Ovary (tissue), 9 donors: ENCODE measurements around the gene CYP4B1. TPM values are rescaled to one million over a fixed set of nuclear protein-coding genes. Genes with fewer than 3 reads are reported as not detected.

Experiments used
- DNase-seq, 5 donors: peaks; one replicate each; pipeline ENCODE4 v3.0.0-alpha.2; 2019 to 2020
- H3K27ac ChIP-seq, 2 donors: fragments of 200-600 bp; one replicate each; pipeline versions ENCODE4 v1.5.1 to v1.8.0; 2019 to 2022
- H3K27me3 ChIP-seq: fragments of 200-600 bp; one replicate; pipeline ENCODE4 v1.8.0; 2022
- H3K36me3 ChIP-seq: fragments of 200-600 bp; sonication (generic); one replicate; pipeline ENCODE4 v1.5.1; 2019
- H3K4me1 ChIP-seq: one replicate; pipeline ENCODE4 v1.8.1; 2013; ENCODE audit warnings: mild to moderate bottlenecking, moderate library complexity; ENCODE audit not compliant: insufficient read depth
- H3K4me3 ChIP-seq: fragments of 200-600 bp; sonication (generic); one replicate; pipeline ENCODE4 v1.5.1; 2017
- H3K9me3 ChIP-seq, 2 donors: fragments of 200-600 bp in 1 of 2; sonication (generic) in 1 of 2; one replicate each; pipeline versions ENCODE4 v1.5.1 to v1.8.1; 2013 to 2019; ENCODE audit warnings: mild to moderate bottlenecking in 1 of 2, moderate library complexity in 1 of 2
- CTCF ChIP-seq, 3 donors: fragments of 450-650 bp in 2 of 3; fragments of 200-600 bp in 1 of 3; IDR thresholded peaks; one replicate each; pipeline versions ENCODE4 v1.5.1 to v1.8.0; 2016 to 2022; ENCODE audit warnings: antibody characterized with exemption in 3 of 3, mild to moderate bottlenecking in 1 of 3
- EP300 ChIP-seq: sonication (generic); formaldehyde crosslinking; IDR thresholded peaks from one replicate; pipeline ENCODE4 v1.6.1; 2017; ENCODE audit warnings: antibody characterized with exemption
- POLR2A ChIP-seq: fragments of 450-650 bp; IDR thresholded peaks from one replicate; pipeline ENCODE4 v1.6.1; 2017; ENCODE audit warnings: antibody characterized with exemption, mild to moderate bottlenecking, moderate library complexity
- WGBS, 3 donors: extraction: QIAGEN DNeasy Blood & Tissue Kit in 1 of 3; methylation state at CpG; one replicate each; pipeline versions ENCODE4 v1.1.5 to v1.1.7; 2013 to 2017; 5-methylcytosine and 5-hydroxymethylcytosine counted together
- intact Hi-C, 4 donors: fragments of 100-400 bp; cut with DNase I; formaldehyde crosslinking; loops; one replicate each; pipeline versions ENCODE4 v1.11.0 to v1.15.1; 2022 to 2023
- polyA plus RNA-seq, 2 donors: library from polyadenylated mRNA; stranded (reverse); fragments of 200-250 nt in 1 of 2; fragments of 350-450 nt in 1 of 2; fragmentation: Illumina TruSeq in 1 of 2; extraction: RNeasy Lipid Tissue Mini Kit (QIAGEN cat#74804) in 1 of 2; gene quantifications; one replicate each; pipeline ENCODE4 v1.2.3, GENCODE V29; 2013 to 2014
- total RNA-seq, 7 donors: library from RNA; depleted of rRNA in 2 of 7; stranded (reverse); fragments of >200 nt in 2 of 7; fragmentation: NEBNext Ultra II Directional in 3 of 7; extraction: Animal tissue kit (Norgen Biotek cat#: 25700) in 3 of 7; gene quantifications; one replicate each; pipeline versions ENCODE4 v1.1.0 to v1.2.4, GENCODE V29; 2016 to 2023
- donor health status: DM: no; HTN: no; CAD: no; lungs with moderate emphysema.
- donor health status: DM: no; HTN: no; CAD: no.
- donor health status: Bipolar disorder and iron deficiency.
- donor health status: DM: yes; HTN: yes; CAD: no.
- donor health status: DM: no; HTN: no; CAD: no.
- donor health status: DM: yes; HTN: yes; CAD: no.

Gene CYP4B1
- total and polyA plus RNA-seq, 9 donors, result 0.38 to 51.7 (median 3.3) TPM; not detected in 1

- no peak overlapping the region for H3K4me3 ChIP-seq
- intact Hi-C loops, result no loop called here
- 70 to 88% (median 81%) methylated on average over 5 of the region's 5 CpGs for WGBS, 3 donors
Observed at GRCh38 chr1:46811053-46811452, 12.2 kb downstream of the CYP4B1 start.

GRCh38 chr1:46812065-46812963 is 13.5 kb downstream of the CYP4B1 start:
- DNase-seq, result no peak
- no peak overlapping the region for H3K27ac ChIP-seq
- intact Hi-C loops, result no loop called here

More at GRCh38 chr1:46811053-46811452, 12.2 kb downstream of the CYP4B1 start:
- Histone ChIP-seq H3K27ac (no peak overlapping the region), H3K27me3 (no peaks in the 10 kb centered on the region), H3K9me3 (no peaks in the 10 kb centered on the region), H3K4me1 (no peaks in the 10 kb centered on the region), H3K36me3 (no peaks in the 10 kb centered on the region)
- DNase-seq, result no peak
- TF ChIP-seq POLR2A (no peak), CTCF (IDR thresholded peaks at IDR 0.05) (no peak), EP300 (no peak)

GRCh38 chr1:46812996-46813857 is 14.4 kb downstream of the CYP4B1 start:
- no peaks in the 10 kb centered on the region for H3K9me3 ChIP-seq
- no peaks in the 10 kb centered on the region for H3K4me1 ChIP-seq
- no peaks in the 10 kb centered on the region for H3K36me3 ChIP-seq
- intact Hi-C loops, result no loop called here
- no peak for DNase-seq
- H3K27me3 ChIP-seq, result no peaks in the 10 kb centered on the region
- 73 to 79% (median 76%) methylated on average over 11 of the region's 11 CpGs for WGBS, 3 donors
- TF ChIP-seq EP300 (no peak), POLR2A (no peak), CTCF (IDR thresholded peaks at IDR 0.05) (no peak)
- no peak overlapping the region for H3K27ac ChIP-seq
- H3K4me3 ChIP-seq, result no peak overlapping the region

More at GRCh38 chr1:46812065-46812963, 13.5 kb downstream of the CYP4B1 start:
- no peaks in the 10 kb centered on the region for H3K9me3 ChIP-seq
- H3K4me3 ChIP-seq, result no peak overlapping the region
- H3K27me3 ChIP-seq, result no peaks in the 10 kb centered on the region
- WGBS, 3 donors, result 67 to 69% (median 68%) methylated on average over 10 to 11 of the region's 11 CpGs
- no peaks in the 10 kb centered on the region for H3K36me3 ChIP-seq
- no peak for TF ChIP-seq POLR2A
- no peak for TF ChIP-seq CTCF (IDR thresholded peaks at IDR 0.05)
- no peak for TF ChIP-seq EP300
- H3K4me1 ChIP-seq, result no peaks in the 10 kb centered on the region

GRCh38 chr1:46813858-46814396 is 15.1 kb downstream of the CYP4B1 start:
- Histone ChIP-seq H3K36me3 (no peaks in the 10 kb centered on the region), H3K9me3 (no peaks in the 10 kb centered on the region), H3K27me3 (no peaks in the 10 kb centered on the region), H3K27ac (no peak overlapping the region), H3K4me1 (no peaks in the 10 kb centered on the region), H3K4me3 (no peak overlapping the region)
- no peak for DNase-seq
- intact Hi-C loops, result no loop called here
- WGBS, 3 donors, result 91 to 93% (median 91%) methylated on average over 9 of the region's 9 CpGs
- no peak for TF ChIP-seq EP300
- TF ChIP-seq POLR2A, result no peak
- no peak for TF ChIP-seq CTCF (IDR thresholded peaks at IDR 0.05)
